K562 (cell line): Measurements from ENCODE around the gene OR10T2. TPM values are rescaled to one million over a fixed set of nuclear protein-coding genes. Genes with fewer than 3 reads are reported as not detected.

Source experiments
- ATAC-seq: fragments of 200-7000 bp; cut with Tn5 transposase; 3 replicates; pipeline ENCODE4 v1.9.1; 2020; ENCODE audit warnings: moderate library complexity
- BruUV-seq: library from RNA; stranded (reverse); fragments of 400-500 nt; replicated peaks from 2 replicates; lab custom pipeline; 2021; lab: Mats Ljungman, UMichigan
- CTCF ChIA-PET: fragments of 300-600 bp; formaldehyde crosslinking; extraction: SDS; loops from one replicate; lab custom pipeline; 2021; ENCODE audit warnings: low intra/inter-chr PET ratio; lab: Yijun Ruan, JAX
- POLR2A ChIA-PET: fragments of 300-600, 350-650 bp; sonication (Branson Sonifier 250); formaldehyde crosslinking; extraction: SDS; loops from one replicate; lab custom pipeline; 2021; ENCODE audit warnings: antibody characterized with exemption, inconsistent platforms; lab: Yijun Ruan, JAX
- DNase-seq, 4 experiments: peaks; one replicate each; pipeline versions ENCODE4 v3.0.0 to v3.0.0-alpha.2; 2011 to 2018; ENCODE audit warnings: low spot score in 3 of 4, mixed read lengths in 3 of 4; ENCODE audit errors: extremely low read depth in 1 of 4
- FAIRE-seq: peaks from 2 replicates; lab custom pipeline; 2011; peaks lifted over from hg19 to GRCh38; lab: Jason Lieb, UNC
- H2AFZ ChIP-seq: 2 replicates; pipeline ENCODE4 v1.6.0; 2011; ENCODE audit warnings: low read depth, low read length, control low read depth, inconsistent platforms
- H3K27ac ChIP-seq: fragments of 200-600 bp; 3 replicates; pipeline ENCODE4 v1.8.0; 2011; ENCODE audit warnings: low read depth, mild to moderate bottlenecking, control low read depth, inconsistent platforms, low read length, moderate library complexity, mixed read lengths; ENCODE audit errors: extremely low read depth
- H3K27me3 ChIP-seq, 2 experiments: fragments of 300-600 bp in 1 of 2; 2 replicates in 1 of 2; 3 replicates in 1 of 2; pipeline versions ENCODE4 v1.6.0 to v1.8.0; 2011; ENCODE audit warnings: inconsistent platforms in 2 of 2, low read length in 2 of 2, mild to moderate bottlenecking in 1 of 2, mixed read lengths in 1 of 2, moderate library complexity in 1 of 2; ENCODE audit not compliant: control insufficient read depth in 2 of 2, insufficient read depth in 2 of 2
- H3K36me3 ChIP-seq: fragments of 300-600 bp; 3 replicates; pipeline ENCODE4 v1.8.0; 2011; ENCODE audit warnings: mild to moderate bottlenecking, low read length, inconsistent platforms; ENCODE audit not compliant: control insufficient read depth, insufficient read depth
- H3K4me1 ChIP-seq, 2 experiments: fragments of 200-600 bp in 1 of 2; replicated peaks in 1 of 2; 2 replicates in 1 of 2; 3 replicates in 1 of 2; pipeline versions ENCODE4 v1.5.1 to v1.8.0; 2011; ENCODE audit warnings: inconsistent platforms in 2 of 2, low read length in 2 of 2, mild to moderate bottlenecking in 1 of 2, mixed read lengths in 1 of 2, moderate library complexity in 1 of 2; ENCODE audit not compliant: control insufficient read depth in 2 of 2, insufficient read depth in 2 of 2
- H3K4me2 ChIP-seq: 2 replicates; pipeline ENCODE4 v1.6.1; 2011; ENCODE audit warnings: low read length, control low read depth, inconsistent platforms, mixed read lengths; ENCODE audit not compliant: insufficient read depth
- H3K4me3 ChIP-seq: fragments of 200-600 bp; sonication (generic), shearing (Covaris generic); 2 replicates; pipeline ENCODE4 v1.5.1; 2016; ENCODE audit warnings: control low read depth, inconsistent platforms
- H3K79me2 ChIP-seq: fragments of 200-600 bp; 3 replicates; pipeline ENCODE4 v1.8.0; 2011; ENCODE audit warnings: low read length, inconsistent platforms; ENCODE audit not compliant: control insufficient read depth, insufficient read depth
- H3K9ac ChIP-seq, 2 experiments: 2 replicates each; pipeline versions ENCODE4 v1.6.0 to v1.6.1; 2011; ENCODE audit warnings: low read depth in 2 of 2, low read length in 2 of 2, control low read depth in 1 of 2, inconsistent platforms in 1 of 2, mild to moderate bottlenecking in 1 of 2, mixed read lengths in 1 of 2; ENCODE audit not compliant: insufficient read depth in 1 of 2
- H3K9me1 ChIP-seq: one replicate; pipeline ENCODE4 v1.6.0; 2011; ENCODE audit warnings: inconsistent platforms, mild to moderate bottlenecking, low read length, moderate library complexity; ENCODE audit not compliant: control insufficient read depth, insufficient read depth
- H3K9me3 ChIP-seq: replicated peaks from 2 replicates; pipeline ENCODE4 v1.5.1; 2011; ENCODE audit warnings: low read depth, low read length, inconsistent platforms; ENCODE audit not compliant: control insufficient read depth, insufficient read depth
- H4K20me1 ChIP-seq: replicated peaks from 2 replicates; pipeline ENCODE4 v1.6.1; 2011; ENCODE audit warnings: low read length, inconsistent platforms, mixed read lengths; ENCODE audit not compliant: control insufficient read depth, insufficient read depth
- CBX1 ChIP-seq: sonication (generic); IDR thresholded peaks from 2 replicates; pipeline ENCODE4 v1.6.1; 2016; ENCODE audit warnings: antibody characterized with exemption, low read depth, mild to moderate bottlenecking
- CUX1 ChIP-seq: fragments of 200-800 bp; sonication (Bioruptor generic); IDR thresholded peaks from 2 replicates; pipeline ENCODE4 v1.6.1; 2016; ENCODE audit warnings: missing genetic modification characterization, missing compliant biosample characterization
- E2F8 ChIP-seq: fragments of 450-650 bp; IDR thresholded peaks from 2 replicates; pipeline ENCODE4 v1.7.1; 2018; ENCODE audit warnings: mild to moderate bottlenecking, low read depth; ENCODE audit not compliant: partially characterized antibody
- GTF2F1 ChIP-seq: IDR thresholded peaks from 2 replicates; pipeline ENCODE4 v1.6.1; 2011; ENCODE audit warnings: low read depth, low read length, improper control_type of control experiment
- HSF4 ChIP-seq: fragments of 250-450 bp; sonication (Bioruptor Pico); IDR thresholded peaks from 2 replicates; pipeline ENCODE4 v2.1.2; 2022; ENCODE audit warnings: mild to moderate bottlenecking, moderate library complexity, borderline replicate concordance
- NR2C2 ChIP-seq, 2 experiments: fragments of 200-800 bp in 1 of 2; sonication (Bioruptor generic) in 1 of 2; sonication (generic) in 1 of 2; formaldehyde crosslinking in 1 of 2; IDR thresholded peaks; 2 replicates each; pipeline versions ENCODE4 v1.6.1 to v1.8.0; 2016 to 2022; ENCODE audit warnings: mild to moderate bottlenecking in 1 of 2, missing compliant biosample characterization in 1 of 2, missing genetic modification characterization in 1 of 2, missing genetic modification reagents in 1 of 2
- ZNF316 ChIP-seq: fragments of 450-650 bp; IDR thresholded peaks from 2 replicates; pipeline ENCODE4 v1.6.1; 2016
- ZNF830 ChIP-seq: fragments of 250-450 bp; sonication (Bioruptor Pico); IDR thresholded peaks from 2 replicates; pipeline ENCODE4 v1.5.0; 2021; ENCODE audit warnings: mild to moderate bottlenecking
- WGBS: fragments of 100-300 bp; shearing (Covaris generic); methylation state at CpG from one replicate; pipeline ENCODE4 v1.1.6; 2016; ENCODE audit warnings: low coverage, mixed read lengths; ENCODE audit not compliant: insufficient coverage; ENCODE audit errors: missing lambda C conversion rate; 5-methylcytosine and 5-hydroxymethylcytosine counted together
- in situ Hi-C: fragments of 300-500 bp; cut with MboI; formaldehyde crosslinking; loops from 4 replicates; pipeline ENCODE4 v1.15.0; 2018; ENCODE audit warnings: inconsistent platforms, mixed read lengths
- intact Hi-C: fragments of 100-400 bp; cut with micrococcal nuclease; formaldehyde crosslinking; loops from 2 replicates; pipeline ENCODE4 v1.14.2; 2022
- polyA plus RNA-seq, 8 experiments: library from polyadenylated mRNA; depleted of rRNA in 4 of 8; stranded (reverse) in 5 of 8; unstranded in 3 of 8; fragments of >200 nt; fragmentation: Nextera tagmentation in 2 of 8; fragmentation: Illumina TruSeq in 1 of 8; extraction: Ambion mirVana in 2 of 8; extraction: Trizol in 1 of 8; gene quantifications; 2 replicates each; pipeline versions ENCODE4 v1.2.1 to v1.2.3, GENCODE V29; 2011 to 2014; ENCODE audit warnings: inconsistent platforms in 1 of 8, missing spikeins in 1 of 8
- total RNA-seq, 7 experiments: library from RNA; depleted of rRNA in 6 of 7; stranded (reverse); fragments of >200 nt in 6 of 7; fragmentation: Illumina TruSeq in 2 of 7; extraction: Trizol in 2 of 7; gene quantifications; 2 replicates each; pipeline versions ENCODE4 v1.2.1 to v1.2.3, GENCODE V29; 2011 to 2021; ENCODE audit warnings: low replicate concordance in 1 of 7

OR10T2 gene
- total and polyA plus RNA-seq, 9 of the 15 experiments (the other 6 are each of a cell fraction or from before 2014, with no cell fraction given): not detected

- in situ Hi-C loops (no loop called here), intact Hi-C loops (no loop called here)
- no peak for TF ChIP-seq CBX1
- TF ChIP-seq HSF4: no peak
- TF ChIP-seq NR2C2 (CRISPR knock-in tag; IDR thresholded peaks at IDR 0.05): no peak
- TF ChIP-seq NR2C2 (tag; IDR thresholded peaks at IDR 0.05): no peak
- TF ChIP-seq ZNF316: peak; percentile 27; the same call in 1 of the 2 replicates
- H3K9me3 ChIP-seq: no peaks in the 10 kb centered on the region
- ATAC-seq (no peak), FAIRE-seq (no peak), DNase-seq (no peak)
- H3K4me1 ChIP-seq: no peaks in the 10 kb centered on the region
- H2AFZ ChIP-seq: no peak overlapping the region
- H3K36me3 ChIP-seq: no peaks in the 10 kb centered on the region
- H3K4me3 ChIP-seq: no peak overlapping the region
- BruUV-seq: no TSS peak
- H3K9me1 ChIP-seq: no peaks in the 10 kb centered on the region
- 0% methylated on average over 1 of the region's 1 CpG for WGBS
- ChIA-PET POLR2A (no interaction called here), CTCF (no interaction called here)
- H3K79me2 ChIP-seq: no peaks in the 10 kb centered on the region
- no peaks in the 10 kb centered on the region for H4K20me1 ChIP-seq
- H3K4me2 ChIP-seq: no peak overlapping the region
- no peak overlapping the region for H3K9ac ChIP-seq
- no peak overlapping the region for H3K27ac ChIP-seq
- no peaks in the 10 kb centered on the region for H3K27me3 ChIP-seq
These were observed 41.8 kb downstream of the OR10T2 start for GRCh38 chr1:158357441-158357840.

GRCh38 chr1:158356616-158357015, 42.6 kb downstream of the OR10T2 start:
- no peak for ATAC-seq
- no peak overlapping the region for H3K9ac ChIP-seq
- in situ Hi-C loops: no loop called here
- H2AFZ ChIP-seq: no peak overlapping the region
- no peak for FAIRE-seq
- no peaks in the 10 kb centered on the region for H3K79me2 ChIP-seq
- intact Hi-C loops: no loop called here
- H3K4me3 ChIP-seq: no peak overlapping the region
- no peaks in the 10 kb centered on the region for H3K27me3 ChIP-seq
- no peaks in the 10 kb centered on the region for H4K20me1 ChIP-seq
- no TSS peak for BruUV-seq
- ChIA-PET CTCF (no interaction called here), POLR2A (no interaction called here)
- DNase-seq: no peak
- H3K27ac ChIP-seq: no peak overlapping the region
- WGBS: 0% methylated on average over 3 of the region's 3 CpGs
- H3K9me1 ChIP-seq: no peaks in the 10 kb centered on the region
- no peak overlapping the region for H3K4me2 ChIP-seq
- H3K4me1 ChIP-seq: no peaks in the 10 kb centered on the region
- no peaks in the 10 kb centered on the region for H3K9me3 ChIP-seq
- no peaks in the 10 kb centered on the region for H3K36me3 ChIP-seq
- TF ChIP-seq GTF2F1 (no peak), ZNF830 (CRISPR knock-in tag) (no peak), CUX1 (no peak), E2F8 (no peak)
